ENCODE results near the gene LDHA. TPM values are rescaled to one million over a fixed set of nuclear protein-coding genes. Genes with fewer than 3 reads are reported as not detected.

Gene LDHA
- total RNA-seq, 4 donors from 2014 or later, result 220 to 579 (median 534) TPM

DNA sequence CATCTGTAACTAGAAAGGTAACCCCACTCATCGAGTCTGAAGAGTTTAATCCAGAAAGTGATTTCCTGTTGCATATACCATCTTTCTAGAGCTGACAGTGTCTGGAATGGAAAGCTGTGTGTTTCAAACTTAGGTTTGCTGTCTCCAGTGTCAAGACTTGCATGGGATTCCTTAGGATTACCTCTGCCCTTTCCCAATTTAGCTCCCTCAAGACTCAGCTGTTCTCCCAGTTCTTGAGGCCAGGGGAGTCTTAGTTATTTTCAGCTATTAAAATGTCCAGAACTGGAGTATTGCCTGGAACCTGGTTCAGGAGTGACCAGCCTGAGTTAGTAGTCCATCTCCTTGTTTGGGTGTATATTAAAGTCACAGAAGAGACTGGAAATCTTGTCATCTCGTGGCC, 25.0 kb upstream of the LDHA start:
- Histone ChIP-seq H3K27ac (peak overlapping the region in 1 of 4 donors; percentile 25), H3K4me1 (peaks cover 0 to 5% (median 0%) of the 10 kb centered on the region in 4 donors), H3K4me3 (no peak overlapping the region), H3K36me3 (peaks cover 0 to 27% (median 0%) of the 10 kb centered on the region in 3 donors), H3K27me3 (no peaks in the 10 kb centered on the region), H3K9me3 (no peaks in the 10 kb centered on the region)
- TF ChIP-seq, protein P1, sequence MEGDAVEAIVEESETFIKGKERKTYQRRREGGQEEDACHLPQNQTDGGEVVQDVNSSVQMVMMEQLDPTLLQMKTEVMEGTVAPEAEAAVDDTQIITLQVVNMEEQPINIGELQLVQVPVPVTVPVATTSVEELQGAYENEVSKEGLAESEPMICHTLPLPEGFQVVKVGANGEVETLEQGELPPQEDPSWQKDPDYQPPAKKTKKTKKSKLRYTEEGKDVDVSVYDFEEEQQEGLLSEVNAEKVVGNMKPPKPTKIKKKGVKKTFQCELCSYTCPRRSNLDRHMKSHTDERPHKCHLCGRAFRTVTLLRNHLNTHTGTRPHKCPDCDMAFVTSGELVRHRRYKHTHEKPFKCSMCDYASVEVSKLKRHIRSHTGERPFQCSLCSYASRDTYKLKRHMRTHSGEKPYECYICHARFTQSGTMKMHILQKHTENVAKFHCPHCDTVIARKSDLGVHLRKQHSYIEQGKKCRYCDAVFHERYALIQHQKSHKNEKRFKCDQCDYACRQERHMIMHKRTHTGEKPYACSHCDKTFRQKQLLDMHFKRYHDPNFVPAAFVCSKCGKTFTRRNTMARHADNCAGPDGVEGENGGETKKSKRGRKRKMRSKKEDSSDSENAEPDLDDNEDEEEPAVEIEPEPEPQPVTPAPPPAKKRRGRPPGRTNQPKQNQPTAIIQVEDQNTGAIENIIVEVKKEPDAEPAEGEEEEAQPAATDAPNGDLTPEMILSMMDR (IDR thresholded peaks at IDR 0.05), result no peak
- no peak for TF ChIP-seq POLR2A (IDR thresholded peaks at IDR 0.05)
- no peak for DNase-seq

DNA sequence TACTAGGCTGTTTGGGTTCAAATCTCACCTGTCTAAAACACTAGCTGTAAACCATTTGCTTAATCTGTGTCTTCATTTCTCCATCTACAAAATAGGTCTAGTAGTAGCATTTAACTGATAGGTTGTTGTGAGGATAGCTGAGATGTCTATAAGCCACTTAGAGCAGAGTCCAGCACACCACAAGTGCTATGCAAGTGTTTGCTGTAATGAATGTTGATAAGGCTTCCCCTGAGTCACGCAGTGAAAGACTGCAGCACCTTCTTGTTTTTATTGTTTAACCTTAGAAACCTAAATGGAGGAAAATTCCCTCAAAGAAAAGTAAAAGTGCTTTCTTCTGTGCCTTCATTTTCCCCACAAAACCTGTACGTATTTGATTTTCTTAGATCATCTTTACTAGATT, 23.1 kb upstream of the LDHA start:
- TF ChIP-seq, protein P1 (IDR thresholded peaks at IDR 0.05), result no peak
- no peak for TF ChIP-seq POLR2A (IDR thresholded peaks at IDR 0.05)
- peak overlapping the region in 2 of 4 donors; percentile 26 to 86 for H3K27ac ChIP-seq
- H3K4me3 ChIP-seq, result no peak overlapping the region

GRCh38 chr11:18372201-18372600, 22.2 kb upstream of the LDHA start:
- H3K4me3 ChIP-seq, result no peak overlapping the region
- peak overlapping the region in 2 of 4 donors; percentile 26 to 86 for H3K27ac ChIP-seq
- no peaks in the 10 kb centered on the region for H3K9me3 ChIP-seq
- TF ChIP-seq, protein P1 (IDR thresholded peaks at IDR 0.05), result peak in 3 of 6 experiments; percentile 6 to 23 (median 17)
- no peak for TF ChIP-seq POLR2A (IDR thresholded peaks at IDR 0.05)
- peaks cover 0 to 5% (median 0%) of the 10 kb centered on the region in 4 donors for H3K4me1 ChIP-seq
- peaks cover 0 to 4% (median 0%) of the 10 kb centered on the region in 3 donors for H3K36me3 ChIP-seq
- DNase-seq, result no peak
- H3K27me3 ChIP-seq, result no peaks in the 10 kb centered on the region

More for the DNA sequence above, 23.1 kb upstream of the LDHA start:
- H3K36me3 ChIP-seq, result peaks cover 0 to 10% (median 0%) of the 10 kb centered on the region in 3 donors
- peak in 1 of 3 donors; percentile 63 for DNase-seq
- no peaks in the 10 kb centered on the region for H3K27me3 ChIP-seq
- H3K4me1 ChIP-seq, result peaks cover 0 to 5% (median 0%) of the 10 kb centered on the region in 4 donors
- H3K9me3 ChIP-seq, result no peaks in the 10 kb centered on the region

DNA sequence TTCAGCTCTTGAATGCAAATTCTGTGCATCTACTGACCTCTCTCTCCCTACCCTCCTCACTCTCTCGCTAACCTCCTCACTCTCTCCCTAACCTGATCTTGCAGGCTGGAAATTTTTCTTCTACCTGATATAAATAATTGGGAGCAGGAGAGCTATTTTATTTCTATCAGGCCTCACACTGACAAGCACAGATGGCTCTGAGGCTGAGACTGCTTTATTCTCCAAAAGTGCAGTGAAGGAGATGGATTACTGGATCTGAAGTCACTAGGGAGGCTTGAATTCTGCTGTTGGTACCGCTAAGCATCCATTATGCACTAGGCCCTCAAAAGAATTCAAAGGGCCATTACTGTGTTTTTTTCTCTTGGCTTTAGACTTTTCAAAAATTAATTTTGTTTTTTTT, 19.4 kb upstream of the LDHA start:
- Histone ChIP-seq H3K9me3 (no peaks in the 10 kb centered on the region), H3K4me3 (no peak overlapping the region), H3K27me3 (no peaks in the 10 kb centered on the region), H3K27ac (no peak overlapping the region), H3K36me3 (no peaks in the 10 kb centered on the region), H3K4me1 (peaks cover 0 to 5% (median 0%) of the 10 kb centered on the region in 4 donors)
- TF ChIP-seq, protein P1 (IDR thresholded peaks at IDR 0.05), result no peak
- no peak for TF ChIP-seq POLR2A (IDR thresholded peaks at IDR 0.05)
- no peak for DNase-seq

DNA sequence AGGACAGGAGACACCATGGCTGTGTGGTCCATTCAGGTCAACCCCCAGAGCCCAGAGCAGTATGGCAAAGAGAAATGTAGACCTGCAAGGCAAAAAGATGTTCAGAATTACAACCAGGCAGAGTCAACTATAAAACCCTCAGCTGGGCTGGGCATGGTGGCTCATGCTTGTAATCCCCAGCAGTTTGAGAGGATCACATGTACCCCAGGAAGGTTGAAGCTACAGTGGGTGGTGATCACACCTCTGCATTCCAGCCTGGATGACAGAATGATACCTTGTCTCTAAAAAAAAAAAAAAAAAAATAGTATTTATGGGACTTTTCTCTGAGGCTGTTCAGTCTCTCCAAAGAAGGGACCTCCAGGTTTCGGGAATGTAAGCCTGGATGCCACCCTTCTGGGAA, 18.4 kb upstream of the LDHA start:
- Histone ChIP-seq H3K4me1 (peaks cover 0 to 5% (median 0%) of the 10 kb centered on the region in 4 donors), H3K9me3 (no peaks in the 10 kb centered on the region), H3K4me3 (no peak overlapping the region), H3K27me3 (no peaks in the 10 kb centered on the region), H3K27ac (no peak overlapping the region), H3K36me3 (no peaks in the 10 kb centered on the region)
- no peak for TF ChIP-seq POLR2A (IDR thresholded peaks at IDR 0.05)
- TF ChIP-seq, protein P1 (IDR thresholded peaks at IDR 0.05), result no peak
- no peak for DNase-seq

DNA sequence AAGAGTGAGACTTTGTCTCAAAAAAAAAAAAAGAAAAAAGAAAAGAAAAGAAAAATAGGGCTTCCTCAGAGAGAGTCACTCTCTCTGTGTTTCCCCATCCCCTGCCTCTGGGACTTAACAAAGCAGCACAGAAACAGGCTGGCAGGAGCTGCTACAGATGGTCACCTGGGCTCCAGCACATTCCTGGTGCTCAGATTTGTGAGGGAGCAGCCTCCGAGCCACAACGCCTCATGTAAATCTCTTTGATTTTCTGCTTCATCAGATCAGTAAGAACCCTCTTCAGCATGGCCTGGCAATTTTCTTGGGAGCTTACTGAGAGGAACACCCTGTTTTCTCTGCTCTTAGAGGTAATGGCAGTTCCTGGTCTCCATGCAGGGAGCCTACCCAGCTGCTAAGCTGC, 15.2 kb upstream of the LDHA start:
- H3K36me3 ChIP-seq, result no peaks in the 10 kb centered on the region
- TF ChIP-seq, protein P1 (IDR thresholded peaks at IDR 0.05), result no peak
- TF ChIP-seq POLR2A (IDR thresholded peaks at IDR 0.05), result no peak
- DNase-seq, result no peak
- H3K27ac ChIP-seq, result no peak overlapping the region
- no peaks in the 10 kb centered on the region for H3K9me3 ChIP-seq
- H3K4me3 ChIP-seq, result no peak overlapping the region
- H3K4me1 ChIP-seq, result peaks cover 6 to 20% (median 11%) of the 10 kb centered on the region in 4 donors
- H3K27me3 ChIP-seq, result no peaks in the 10 kb centered on the region
